NCI-H2227 (cell line): Measurements from ENCODE around the gene LRRC4B.
"Not testable (repeated sequence)": the region's sequence is repeated elsewhere in the genome, so short reads cannot be mapped to it uniquely, and the experiment has no call there.

ENCODE experiments used
- DNase-seq: peaks from one replicate; lab custom pipeline; 2025; ENCODE audit not compliant: unreplicated experiment; lab: John Stamatoyannopoulos, UW

The LRRC4B gene

DNA sequence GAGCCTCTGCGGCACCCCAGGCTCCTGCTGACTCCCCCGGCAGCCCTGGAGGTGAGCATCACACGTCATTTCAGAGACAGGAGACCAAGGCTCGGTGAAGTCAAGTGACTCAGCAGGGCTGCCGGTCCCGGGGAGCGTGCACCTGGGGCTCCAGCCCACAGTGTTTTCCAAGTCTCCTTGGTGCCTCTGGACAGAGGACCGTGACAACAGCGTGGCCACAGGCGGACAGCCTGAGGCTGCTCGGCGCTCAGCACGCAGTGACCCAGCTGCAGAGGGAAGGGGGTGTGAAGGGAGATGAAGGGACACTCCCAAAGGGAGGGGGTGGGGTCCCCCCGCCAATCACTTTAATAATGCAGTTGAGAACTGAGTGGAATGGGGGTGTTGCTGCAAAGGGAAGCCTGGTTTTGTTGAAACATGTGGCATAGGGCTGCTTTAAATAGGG, 37.0 kb downstream of the LRRC4B start:
- peak; percentile 18 for DNase-seq

DNA sequence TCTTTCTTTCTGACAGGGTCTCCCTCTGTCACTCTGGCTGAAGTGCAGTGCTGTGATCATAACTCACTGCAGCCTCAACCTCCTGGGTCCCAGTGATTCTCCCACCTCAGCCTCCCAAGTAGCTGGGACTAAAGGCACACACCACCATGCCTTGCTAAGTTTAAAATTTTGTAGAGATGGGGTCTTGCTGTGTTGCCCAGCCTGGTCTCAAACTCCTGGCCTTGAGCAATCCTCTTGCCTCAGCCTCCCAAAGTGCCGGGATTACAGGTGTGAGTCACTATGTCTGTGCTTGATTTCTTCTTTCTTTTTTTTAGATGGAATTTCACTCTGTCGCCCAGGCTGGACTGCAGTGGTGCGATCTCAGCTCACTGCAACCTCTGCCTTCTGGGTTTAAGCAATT, 40.2 kb downstream of the LRRC4B start:
- DNase-seq = not testable (repeated sequence)

DNA sequence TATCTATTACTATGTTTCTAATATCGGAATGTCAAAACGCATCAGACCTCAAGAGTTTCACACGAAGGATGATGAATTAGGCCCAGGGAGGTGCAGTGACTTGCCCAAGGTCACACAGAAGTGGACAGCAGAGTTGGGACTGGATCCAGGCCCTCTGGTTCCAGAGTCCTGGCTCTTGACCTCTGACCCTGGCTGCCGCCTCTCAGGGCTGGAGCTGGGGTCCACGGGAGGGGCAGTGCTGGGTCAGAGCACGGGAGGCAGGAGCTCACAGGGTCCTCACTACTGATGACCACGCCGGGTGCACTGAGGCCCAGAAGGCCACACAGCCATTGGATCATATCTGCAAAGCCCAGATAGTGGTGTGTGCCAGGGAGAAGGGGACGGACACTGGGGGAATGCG, 45.4 kb downstream of the LRRC4B start:
- DNase-seq = no peak

DNA sequence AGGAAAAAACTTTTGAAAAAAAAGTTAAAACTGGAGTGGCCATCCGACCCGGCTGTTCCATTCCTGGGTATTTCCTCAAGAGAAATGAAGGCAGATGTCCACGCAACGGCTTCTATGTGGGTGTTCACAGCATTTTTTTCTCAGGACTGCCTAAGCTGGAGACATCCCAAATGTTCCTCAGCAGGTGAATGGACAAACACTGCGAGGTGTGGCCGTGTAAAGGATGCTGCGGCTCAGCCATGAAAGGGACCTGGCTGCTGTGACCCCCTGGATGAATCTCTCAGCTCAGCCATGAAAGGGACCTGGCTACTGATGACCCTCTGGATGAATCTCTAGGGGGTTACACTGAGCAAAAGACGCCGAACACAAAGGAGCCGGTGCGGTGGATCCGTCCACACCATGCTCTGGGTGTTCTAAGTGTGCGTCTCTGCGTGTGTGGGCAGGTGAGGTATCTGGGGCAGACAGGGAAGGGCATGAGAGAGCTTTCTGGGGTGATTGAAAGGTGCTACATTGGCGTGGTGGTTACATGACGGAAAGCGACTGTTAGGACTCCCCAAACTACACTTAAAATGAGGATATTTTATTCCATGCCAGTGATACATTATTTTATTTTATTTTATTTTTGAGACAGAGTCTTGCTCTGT, 47.3 kb downstream of the LRRC4B start:
- no peak for DNase-seq

DNA sequence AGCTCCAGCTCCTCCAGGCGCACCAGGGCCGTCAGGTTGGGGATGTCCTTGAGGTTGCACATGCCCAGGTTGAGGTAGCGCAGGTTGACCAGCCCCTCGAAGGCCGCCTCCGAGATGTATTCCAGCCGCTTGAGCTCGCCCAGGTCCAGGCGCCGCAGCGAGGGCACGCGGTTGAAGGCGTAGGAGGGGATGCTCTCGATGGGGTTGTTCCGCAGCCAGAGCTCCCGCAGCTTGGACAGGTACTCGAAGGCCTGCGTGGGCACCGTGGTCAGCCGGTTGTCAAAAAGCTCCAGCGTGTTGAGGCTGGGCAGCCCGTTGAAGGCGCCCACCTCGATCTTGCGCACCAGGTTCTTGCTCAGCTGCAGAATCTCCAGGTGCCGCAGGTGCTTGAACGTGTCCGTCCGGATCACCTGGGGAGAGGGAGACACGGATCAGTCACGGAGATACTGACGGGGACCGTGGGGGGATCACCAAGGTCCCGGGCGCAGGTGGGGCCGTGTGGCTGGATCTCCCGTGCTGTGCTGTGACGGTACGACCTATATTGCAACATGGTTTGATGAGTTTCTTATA, 49.1 kb downstream of the LRRC4B start:
- DNase-seq = no peak

DNA sequence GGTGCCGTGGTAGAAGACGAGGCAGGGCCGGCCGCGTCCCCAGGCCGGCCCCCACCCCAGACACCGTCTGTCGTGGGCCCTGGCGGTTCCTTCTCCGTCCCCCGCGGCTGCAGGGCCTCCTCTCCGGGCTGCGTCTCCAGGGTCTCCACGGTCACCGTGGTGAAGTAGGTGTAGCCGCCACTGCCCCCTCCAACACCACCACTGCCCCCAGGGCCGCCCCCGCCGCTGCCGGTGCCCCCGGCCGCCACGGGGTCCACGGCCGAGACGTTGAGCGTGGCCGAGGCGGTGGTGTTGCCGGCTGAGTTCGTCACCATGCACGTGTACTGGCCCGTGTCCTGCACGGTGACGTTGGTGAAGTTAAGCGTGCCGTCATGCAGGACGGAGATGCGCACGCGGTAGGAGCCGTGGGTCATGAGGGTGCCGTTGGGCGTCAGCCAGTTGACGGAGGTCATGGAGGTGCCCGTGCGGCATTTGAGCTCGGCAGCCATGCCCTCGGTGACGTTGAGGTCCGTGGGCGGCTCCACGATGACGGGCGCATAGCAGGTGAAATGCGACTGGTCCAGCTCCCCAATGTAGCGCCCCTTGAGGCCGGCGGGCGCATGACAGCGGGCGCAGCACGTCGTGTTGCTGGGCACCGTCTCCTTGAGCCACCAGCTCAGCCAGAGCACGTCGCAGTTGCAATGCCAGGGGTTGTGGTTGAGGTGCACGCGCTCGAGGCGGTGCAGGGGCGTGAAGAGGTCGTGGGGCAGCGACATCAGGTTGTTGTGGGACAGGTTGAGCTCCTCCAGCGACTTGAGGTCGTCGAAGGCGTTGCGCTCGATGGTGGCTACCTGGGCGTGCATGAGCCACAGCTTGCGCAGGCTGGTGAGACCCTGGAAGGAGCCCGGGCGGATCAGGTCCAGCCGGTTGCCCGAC, 49.9 kb downstream of the LRRC4B start:
- no peak for DNase-seq

DNA sequence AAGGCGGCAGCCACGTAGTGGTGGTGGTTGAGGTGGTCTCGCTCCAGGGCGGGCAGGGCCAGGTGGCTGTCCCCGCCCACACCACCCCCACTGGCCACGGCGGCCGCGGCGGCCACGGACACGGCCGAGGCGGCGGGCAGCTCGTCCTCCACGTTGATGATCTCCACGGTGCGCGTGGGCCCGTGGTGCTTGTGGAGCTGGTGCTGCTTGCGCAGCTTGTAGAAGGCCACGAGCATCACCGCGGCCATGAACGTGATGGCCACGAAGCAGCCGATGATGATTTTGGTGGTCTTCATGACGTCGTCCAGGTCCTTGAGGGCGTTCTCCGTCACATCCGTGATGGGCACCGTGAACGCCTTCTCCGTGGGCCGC, 50.5 kb downstream of the LRRC4B start:
- DNase-seq = no peak

DNA sequence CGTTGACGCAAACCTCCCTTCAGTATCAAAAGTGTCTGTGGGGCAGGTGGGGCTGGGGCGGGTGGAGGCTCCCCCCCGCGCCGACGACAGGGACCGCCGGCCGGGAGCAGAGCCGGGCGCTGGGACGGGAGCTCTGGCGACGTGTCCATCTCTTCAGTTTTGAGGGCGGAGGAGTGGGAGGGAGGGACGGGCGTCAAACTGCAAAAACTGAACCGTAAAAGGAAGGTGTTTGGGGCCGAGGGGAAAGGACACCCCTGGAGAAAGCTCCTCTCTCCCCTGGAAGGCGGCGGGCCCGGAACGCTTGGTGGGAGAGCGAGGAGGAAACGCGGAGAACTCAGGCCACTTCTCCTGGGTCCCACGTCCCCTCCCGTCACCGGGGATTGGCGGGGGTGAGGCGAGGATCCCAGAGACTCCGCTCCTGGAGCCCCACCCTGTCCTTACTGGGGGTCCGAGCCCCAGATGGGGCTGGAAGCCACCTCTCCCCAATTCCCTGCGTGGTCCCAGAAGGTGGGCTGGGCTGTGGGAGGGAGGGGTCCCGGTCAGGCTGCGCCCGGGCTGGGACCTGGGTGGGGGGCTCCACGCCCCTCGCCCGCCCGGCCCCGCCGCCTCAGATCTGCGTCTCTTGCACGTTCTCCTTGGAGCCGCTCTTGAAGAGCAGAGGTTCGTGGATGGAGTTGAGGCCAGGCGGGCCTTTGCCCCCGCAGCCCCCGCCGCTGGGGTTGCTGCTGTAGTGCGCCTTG, 51.1 kb downstream of the LRRC4B start:
- no peak for DNase-seq

DNA sequence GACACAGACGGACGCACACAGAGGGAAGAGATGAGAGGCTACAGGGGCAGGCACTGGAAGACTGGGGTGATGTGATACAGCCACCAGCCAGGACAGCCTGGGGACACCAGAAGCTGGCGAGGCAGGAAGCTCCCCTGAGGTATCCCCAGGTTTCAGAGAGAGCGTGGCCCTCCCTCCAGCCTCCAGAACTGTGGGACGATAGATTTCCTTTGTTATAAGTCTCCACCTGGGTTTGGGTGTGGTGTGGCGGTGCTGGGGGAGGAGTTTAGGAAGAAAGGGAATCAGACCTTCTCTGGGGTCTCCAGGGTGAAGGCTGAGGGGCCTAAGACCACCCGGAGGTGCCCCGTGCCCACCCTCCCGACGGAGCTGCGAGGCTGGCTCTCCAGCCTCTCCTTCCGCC, 51.8 kb downstream of the LRRC4B start:
- no peak for DNase-seq

DNA sequence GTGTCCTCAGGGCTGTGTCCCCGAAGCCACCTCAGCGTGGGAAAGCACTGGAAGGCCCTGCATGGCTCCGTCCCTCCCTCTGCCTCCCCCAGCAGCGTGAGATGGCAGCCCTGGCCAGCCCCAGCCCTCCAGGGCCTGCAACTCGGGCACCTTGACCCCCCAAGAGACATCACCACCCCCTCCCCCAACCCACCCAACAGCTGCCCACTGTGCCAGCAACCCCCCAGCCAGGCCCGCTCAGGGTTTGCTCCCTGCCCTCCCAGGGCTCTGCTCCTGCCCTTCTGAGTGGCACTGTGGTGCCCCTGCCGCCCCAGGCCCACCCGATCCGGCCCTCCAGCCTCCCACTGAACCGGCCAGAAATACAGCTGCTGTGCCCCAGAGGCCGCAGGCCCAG, 53.1 kb downstream of the LRRC4B start:
- no peak for DNase-seq

DNA sequence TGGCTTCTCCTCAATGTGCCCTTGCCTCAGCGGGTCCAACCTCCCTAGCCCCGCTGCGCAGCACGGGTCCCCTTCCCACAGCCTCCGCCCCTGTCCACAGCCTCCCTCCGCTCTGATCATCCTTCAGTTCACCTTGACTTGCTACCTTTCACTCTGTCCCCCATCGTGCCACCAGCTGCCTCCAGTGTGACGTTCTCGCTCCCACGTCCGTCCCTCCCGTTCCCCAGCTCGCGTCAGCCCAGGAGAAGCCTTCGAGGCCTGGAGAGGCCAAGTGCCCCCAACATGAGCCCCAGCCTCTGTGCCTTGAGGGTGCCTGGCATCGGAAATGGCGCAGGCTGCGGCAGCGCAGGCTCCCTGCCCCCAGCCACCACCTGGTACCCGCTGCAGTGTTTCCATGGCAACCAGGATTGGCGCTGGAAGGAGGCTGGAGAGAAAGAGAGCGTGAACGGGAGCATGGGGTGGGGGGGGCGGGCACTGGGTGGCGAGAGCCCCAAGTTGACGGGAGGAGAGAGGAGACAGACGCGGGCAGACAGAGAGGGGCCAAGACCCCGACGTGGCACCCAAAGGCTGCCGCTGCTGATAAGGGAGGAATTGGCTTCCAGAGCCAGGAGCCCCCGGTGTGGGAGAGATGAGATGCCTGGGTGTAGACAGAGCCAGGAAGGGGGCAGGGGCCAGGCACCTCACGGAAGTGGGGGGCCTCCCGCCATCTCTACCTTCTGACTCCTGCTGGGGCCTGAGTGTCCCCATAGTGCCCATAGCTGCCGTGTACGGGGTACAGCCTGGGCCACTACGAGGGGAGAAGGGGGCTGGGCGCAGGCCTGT, 53.7 kb downstream of the LRRC4B start:
- DNase-seq = peak; percentile 92

DNA sequence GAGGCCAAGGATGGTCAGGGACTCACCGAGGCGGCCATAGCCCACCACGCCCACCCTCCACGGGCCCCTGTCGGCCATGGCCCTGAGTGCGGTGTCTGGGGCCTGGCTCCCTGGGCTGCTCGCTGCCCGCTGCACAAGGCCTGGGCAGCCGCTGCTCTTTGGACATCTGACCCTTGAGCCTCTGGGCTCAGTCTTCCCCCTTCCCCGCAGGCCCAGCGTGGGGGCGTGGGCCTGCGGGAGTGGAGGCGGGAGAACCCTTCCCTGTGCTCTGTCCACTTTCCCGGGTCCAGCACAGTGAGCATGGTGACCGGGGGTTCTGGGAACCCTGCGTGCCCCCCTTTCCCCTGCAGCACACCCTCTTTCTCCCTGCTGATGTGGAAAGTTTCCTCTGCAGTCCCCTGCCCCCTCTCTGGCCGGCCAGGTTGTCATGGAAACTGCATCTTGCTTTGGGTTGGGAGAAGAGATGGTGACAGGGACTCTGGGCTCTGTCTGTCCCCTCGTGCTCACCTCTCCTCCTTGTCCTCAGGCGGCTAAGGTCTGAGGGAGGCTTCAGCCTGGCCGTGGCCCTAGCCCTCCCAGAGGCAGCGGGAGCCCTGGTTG, 54.4 kb downstream of the LRRC4B start, which contains the start of gene ASPDH:
Gene ASPDH, minus strand, starts transcription at position 168 of the 600 bp plus-strand sequence. Its CDS starts 90 bp downstream, at position 78.
- peak; percentile 56 for DNase-seq

DNA sequence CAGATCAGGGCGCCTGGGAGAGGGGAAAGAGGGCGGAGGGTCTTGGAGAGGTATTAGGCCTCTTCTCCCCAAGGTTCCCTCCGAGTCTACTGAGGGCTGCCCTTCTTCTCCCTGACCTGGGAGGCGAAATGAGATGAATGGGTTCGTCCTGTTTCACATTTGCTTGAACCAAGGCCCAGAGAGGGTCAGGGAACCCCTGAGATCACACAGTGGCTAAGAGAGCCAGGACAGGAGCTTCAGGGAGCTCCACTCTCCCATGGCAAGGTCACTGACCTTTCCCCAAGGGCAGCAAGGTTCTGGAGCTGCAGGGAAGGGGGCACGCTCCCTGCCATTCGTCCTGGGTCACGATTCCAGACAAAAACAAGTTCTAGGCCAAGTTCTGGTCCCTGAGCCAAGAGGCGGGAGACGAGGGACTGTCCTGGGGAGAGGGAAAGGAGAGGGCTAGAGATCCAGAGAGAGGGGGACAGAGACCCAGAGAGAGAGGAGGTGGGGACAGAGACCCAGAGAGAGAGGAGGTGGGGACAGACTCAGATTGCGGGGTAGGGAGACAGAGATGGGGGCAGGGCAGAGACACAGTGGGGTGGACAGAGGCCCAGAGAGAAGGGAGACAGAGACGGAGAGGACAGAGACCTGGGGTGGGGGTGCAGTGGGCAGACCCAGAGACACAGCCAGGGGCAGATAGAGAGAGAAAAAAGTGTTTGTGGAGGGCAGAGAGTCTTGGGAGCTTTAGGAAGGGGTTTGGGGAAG, 55.1 kb downstream of the LRRC4B start:
- no peak for DNase-seq

DNA sequence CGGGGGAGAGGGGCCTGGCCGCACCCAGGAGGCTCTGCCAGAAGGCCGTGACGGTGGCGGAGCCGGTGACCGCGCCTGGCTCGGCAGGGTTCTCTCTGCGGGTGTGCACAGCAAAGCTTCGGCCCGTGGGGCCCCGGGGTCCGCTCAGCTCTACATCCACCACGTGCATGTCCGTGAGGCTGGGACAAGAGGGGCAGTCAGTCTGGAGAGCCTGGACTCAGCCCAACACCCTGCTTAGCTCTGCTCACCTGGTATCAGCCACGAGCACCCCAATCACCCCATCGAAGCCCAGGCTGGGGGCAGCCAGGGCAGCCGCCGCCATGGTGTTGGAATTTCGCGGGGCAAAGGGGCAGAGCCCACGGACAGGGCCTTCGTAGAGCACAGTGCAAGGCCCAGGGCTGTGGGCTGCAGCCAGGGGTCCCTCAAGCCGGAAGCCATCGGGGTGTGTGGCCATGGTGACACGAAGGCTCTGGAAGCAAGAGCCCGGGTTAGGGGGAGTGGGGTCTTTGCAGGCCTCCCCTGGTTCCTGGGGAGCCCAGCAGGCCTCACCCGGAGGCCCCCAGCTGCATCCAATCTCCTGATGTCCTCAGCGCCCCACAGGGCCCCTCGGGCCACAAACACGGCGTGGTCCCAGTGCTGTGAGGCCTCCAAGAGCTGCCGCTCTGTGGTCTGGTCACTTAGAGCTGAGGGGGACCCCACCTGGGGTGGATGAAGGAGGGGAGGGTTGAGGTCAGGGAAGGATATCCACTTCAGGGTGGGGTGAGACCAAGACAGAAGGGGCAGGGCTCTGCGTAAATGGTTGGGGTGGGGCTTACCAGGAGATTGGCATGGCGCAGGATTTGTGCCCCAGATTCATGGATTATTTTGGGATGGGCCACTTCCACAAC, 55.9 kb downstream of the LRRC4B start:
- no peak for DNase-seq

DNA sequence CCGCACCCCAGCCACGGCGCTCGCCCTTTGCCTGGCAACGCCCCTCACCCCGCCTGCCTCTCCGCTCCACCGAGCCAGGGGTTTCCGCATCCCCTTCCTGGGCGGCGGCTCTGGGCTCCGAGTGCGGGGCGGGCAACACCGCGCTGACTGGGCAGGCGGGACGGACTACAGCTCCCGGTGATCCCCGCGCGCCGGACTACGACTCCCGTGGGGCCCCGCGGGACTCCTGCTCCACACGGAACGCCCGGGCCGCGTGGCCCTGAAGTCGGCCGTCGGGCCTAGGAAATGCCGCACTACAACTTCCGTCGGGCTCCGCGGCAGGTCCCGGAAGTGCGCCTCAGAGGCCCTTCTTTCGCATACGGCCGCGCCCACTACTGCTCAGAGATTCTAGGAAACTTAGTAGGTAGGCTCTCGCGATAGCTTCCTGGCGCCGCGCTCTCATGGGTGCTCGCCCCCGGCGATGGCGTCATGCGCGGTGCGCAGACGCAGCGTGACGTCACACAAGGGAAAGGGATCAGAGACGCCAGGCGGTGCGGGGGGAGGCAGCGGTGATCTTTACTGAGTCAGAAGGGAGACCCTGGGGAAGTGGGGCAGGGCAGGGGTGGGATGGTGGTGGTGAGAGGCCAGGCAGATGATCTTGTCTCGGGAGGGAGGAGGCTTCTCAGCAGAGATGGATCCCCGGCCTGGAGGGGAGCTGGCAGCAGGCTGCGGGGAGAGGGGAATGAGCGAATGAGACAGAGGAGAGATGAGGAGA, 57.0 kb downstream of the LRRC4B start, which contains the start of gene JOSD2:
Gene JOSD2, minus strand, starts transcription at position 123 of the 754 bp plus-strand sequence. CDS start 760 bp downstream, outside the sequence.
- DNase-seq = peak; percentile 99

DNA sequence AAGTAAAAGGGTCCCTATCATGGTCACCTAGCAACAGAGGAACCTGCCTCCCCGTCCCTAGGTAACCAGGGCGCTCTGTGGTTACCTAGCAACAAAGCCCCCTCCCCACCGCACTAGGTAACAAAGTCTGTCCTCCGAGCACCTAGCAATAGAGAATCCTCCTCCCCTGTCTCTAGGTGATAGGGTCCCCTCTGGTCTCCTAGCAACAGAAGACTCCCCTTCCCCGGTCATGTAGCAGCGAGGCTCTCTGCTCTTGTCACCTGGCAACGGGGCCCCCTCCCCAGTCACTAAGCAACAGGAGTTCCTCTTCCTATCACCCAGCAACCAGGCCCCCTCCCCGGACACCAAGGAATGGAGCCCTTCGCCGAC, 57.6 kb downstream of the LRRC4B start:
- DNase-seq = peak; percentile 95

DNA sequence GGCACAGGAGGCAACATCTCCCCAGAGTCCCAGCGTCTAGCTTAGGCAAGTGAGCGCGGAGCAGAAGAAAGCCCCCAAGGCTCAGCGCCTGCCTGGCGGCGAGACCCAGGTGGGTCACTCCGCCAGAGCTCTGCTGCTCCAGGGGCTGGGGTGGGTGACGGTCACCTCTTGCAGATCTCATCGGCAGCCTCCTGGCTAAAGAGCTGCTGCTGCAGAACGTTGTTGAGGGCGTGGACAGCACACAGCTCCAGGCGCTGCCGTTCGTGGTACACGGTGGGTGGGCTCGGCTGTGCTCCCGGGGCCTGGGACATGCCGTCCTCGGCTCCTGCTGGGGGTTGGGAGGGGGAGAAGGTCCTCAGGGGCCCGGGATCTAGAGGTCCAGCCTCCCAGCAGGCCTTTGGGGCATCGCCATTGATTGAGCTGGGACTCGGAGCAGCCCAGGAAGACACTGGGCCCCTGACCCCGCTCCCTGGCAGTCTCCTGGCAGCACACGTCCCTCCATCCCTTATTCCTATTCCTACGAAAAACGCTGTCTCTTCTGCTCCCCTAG, 58.0 kb downstream of the LRRC4B start:
- DNase-seq = no peak
